GM21529 (cell line): ENCODE measurements around the gene HIBCH.

Experiments used
- ATAC-seq: cut with Tn5 transposase; IDR thresholded peaks from one replicate; pipeline ENCODE4 v1.9.1; 2021; ENCODE audit not compliant: unreplicated experiment

The HIBCH gene

GRCh38 chr2:190162851-190163250, 156.8 kb downstream of the HIBCH start:
- ATAC-seq, result no peak

- ATAC-seq, result no peak
Observed at GRCh38 chr2:190159453-190159852, 160.2 kb downstream of the HIBCH start.

- no peak for ATAC-seq
Observed at GRCh38 chr2:190158798-190159434, 160.7 kb downstream of the HIBCH start.

- ATAC-seq, result peak; percentile 51
Observed at GRCh38 chr2:190157613-190158528, 161.8 kb downstream of the HIBCH start.

- no peak for ATAC-seq
Observed at GRCh38 chr2:190156530-190157212, 163.0 kb downstream of the HIBCH start.
